CD8-positive, alpha-beta memory T cell (primary cell): ENCODE measurements around the gene SCO2. TPM values are rescaled to one million over a fixed set of nuclear protein-coding genes. Genes with fewer than 3 reads are reported as not detected.

Experiments
- CTCF ChIA-PET: fragments of 350-600 bp; sonication (Branson Sonifier 250); formaldehyde crosslinking; loops from one replicate; lab custom pipeline; 2021; ENCODE audit warnings: antibody characterized with exemption; lab: Charles Lee
- POLR2A ChIA-PET: fragments of 350-600 bp; sonication (Branson Sonifier 250); formaldehyde crosslinking; loops from one replicate; lab custom pipeline; 2021; ENCODE audit warnings: antibody characterized with exemption; lab: Charles Lee
- DNase-seq, 5 donors: peaks; one replicate each; pipeline versions ENCODE4 v3.0.0 to v3.0.0-alpha.2; 2020 to 2022; ENCODE audit warnings: mixed read lengths in 1 of 5
- H3K27ac ChIP-seq: one replicate; pipeline ENCODE4 v1.7.0; 2013; ENCODE audit warnings: low read depth, mild to moderate bottlenecking, low read length, moderate library complexity
- H3K27me3 ChIP-seq: 2 replicates; pipeline ENCODE4 v1.7.0; 2013; ENCODE audit warnings: low read length, mild to moderate bottlenecking; ENCODE audit not compliant: insufficient read depth, poor library complexity, severe bottlenecking
- H3K36me3 ChIP-seq: 2 replicates; pipeline ENCODE4 v1.7.0; 2013; ENCODE audit warnings: mild to moderate bottlenecking, low read length, moderate library complexity; ENCODE audit not compliant: insufficient read depth
- H3K4me1 ChIP-seq: 2 replicates; pipeline ENCODE4 v1.7.0; 2013; ENCODE audit warnings: mild to moderate bottlenecking, low read length, moderate library complexity; ENCODE audit not compliant: insufficient read depth
- H3K4me3 ChIP-seq: 2 replicates; pipeline ENCODE4 v1.7.0; 2013; ENCODE audit warnings: mild to moderate bottlenecking, low read length
- H3K9me3 ChIP-seq: 2 replicates; pipeline ENCODE4 v1.7.0; 2013; ENCODE audit warnings: mild to moderate bottlenecking, low read length
- H3K27ac Mint-ChIP-seq, 8 donors: one replicate each; pipeline ENCODE4 v1.8.0; 2020 to 2021; ENCODE audit warnings: mixed read lengths in 8 of 8, mild to moderate bottlenecking in 6 of 8, inconsistent platforms in 3 of 8, moderate library complexity in 3 of 8
- H3K27me3 Mint-ChIP-seq, 2 donors: one replicate each; pipeline ENCODE4 v1.8.0; 2020 to 2021; ENCODE audit warnings: mixed read lengths in 2 of 2, mild to moderate bottlenecking in 1 of 2, moderate library complexity in 1 of 2
- H3K36me3 Mint-ChIP-seq, 3 donors: one replicate each; pipeline ENCODE4 v1.8.0; 2020 to 2021; ENCODE audit warnings: mixed read lengths in 3 of 3, inconsistent platforms in 1 of 3, mild to moderate bottlenecking in 1 of 3
- H3K4me1 Mint-ChIP-seq, 3 donors: one replicate each; pipeline ENCODE4 v1.8.0; 2020 to 2021; ENCODE audit warnings: mixed read lengths in 3 of 3, inconsistent platforms in 1 of 3, mild to moderate bottlenecking in 1 of 3
- H3K4me3 Mint-ChIP-seq, 7 donors: one replicate each; pipeline ENCODE4 v1.8.0; 2020 to 2021; ENCODE audit warnings: mixed read lengths in 7 of 7, mild to moderate bottlenecking in 6 of 7, moderate library complexity in 4 of 7, inconsistent platforms in 2 of 7
- H3K9me3 Mint-ChIP-seq, 5 donors: one replicate each; pipeline ENCODE4 v1.8.0; 2020 to 2022; ENCODE audit warnings: mixed read lengths in 5 of 5, mild to moderate bottlenecking in 3 of 5, moderate library complexity in 2 of 5, inconsistent platforms in 1 of 5
- polyA plus RNA-seq: library from polyadenylated mRNA; unstranded; fragments of 300-500 nt; fragmentation: Illumina TruSeq; gene quantifications from one replicate; pipeline ENCODE4 v1.2.3, GENCODE V29; 2021
- total RNA-seq, 2 experiments: library from RNA; stranded (reverse); gene quantifications; one replicate each; pipeline ENCODE4 v1.2.3, GENCODE V29; 2021

The SCO2 gene
- total and polyA plus RNA-seq, 3 experiments from 2014 or later, result 2.4 to 6.5 (median 3.5) TPM

DNA sequence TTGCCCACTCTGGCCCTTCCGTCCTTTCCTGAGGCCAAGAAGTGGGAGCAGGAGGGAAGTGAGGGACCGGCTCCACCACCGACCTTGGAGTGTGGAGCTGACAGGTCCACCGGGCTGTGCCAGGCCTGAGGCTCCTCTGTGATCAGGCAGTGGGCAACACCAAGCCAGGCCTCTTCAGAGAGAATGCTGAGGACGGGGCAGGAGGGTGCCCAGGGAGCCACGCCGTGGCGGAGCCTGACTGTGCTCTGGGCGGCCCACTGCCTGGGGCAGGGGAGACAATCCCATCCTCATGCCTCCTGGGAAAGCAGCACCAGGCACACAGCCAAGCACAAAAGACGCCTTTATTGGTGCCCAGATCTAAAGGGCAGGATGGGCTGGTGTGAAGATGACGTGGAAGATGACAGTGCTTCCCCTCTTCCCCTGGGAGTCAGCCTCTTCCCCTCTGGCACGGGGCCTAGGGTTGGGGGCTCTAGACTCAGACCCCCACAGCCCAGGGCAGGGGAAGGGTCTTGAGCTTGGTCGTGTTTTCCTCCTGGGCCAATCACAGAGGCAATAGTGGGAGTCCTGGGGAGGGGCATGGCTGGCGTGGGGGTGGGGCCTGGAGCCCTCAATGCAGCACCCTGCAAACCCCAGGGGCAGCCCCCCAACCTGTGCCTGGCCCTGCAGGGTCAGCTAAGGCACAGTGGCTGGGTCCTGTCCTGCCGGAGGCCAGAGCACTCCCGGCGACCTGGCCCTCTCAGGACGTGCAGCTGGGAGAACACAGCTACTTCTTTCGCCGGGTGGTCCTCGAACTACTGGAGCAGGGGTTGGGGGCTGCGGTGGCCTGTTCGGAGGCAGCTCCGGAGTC, 22.5 kb downstream of the SCO2 start:
- H3K9me3 Mint-ChIP-seq, result no peaks in the 10 kb centered on the region
- ChIA-PET CTCF (interaction anchor here (0.9 to 1.6 kb wide), 5 partner anchors 23 to 251 kb away, joined by 3 to 5 read pairs (median 3); partner anchors contain the start of genes HDAC10 and SCO2), POLR2A (no interaction called here)
- Histone ChIP-seq H3K36me3 (peaks cover 11% of the 10 kb centered on the region), H3K9me3 (no peaks in the 10 kb centered on the region), H3K27me3 (no peaks in the 10 kb centered on the region), H3K27ac (no peak overlapping the region), H3K4me1 (peaks cover 20% of the 10 kb centered on the region), H3K4me3 (no peak overlapping the region)
- peaks cover 0 to 23% (median 0%) of the 10 kb centered on the region in 3 donors for H3K36me3 Mint-ChIP-seq
- H3K27ac Mint-ChIP-seq, result peak overlapping the region in 1 of 8 donors; percentile 75
- H3K27me3 Mint-ChIP-seq, result no peaks in the 10 kb centered on the region
- peaks cover 0 to 16% (median 7%) of the 10 kb centered on the region in 3 donors for H3K4me1 Mint-ChIP-seq
- no peak overlapping the region for H3K4me3 Mint-ChIP-seq
- DNase-seq, result no peak

DNA sequence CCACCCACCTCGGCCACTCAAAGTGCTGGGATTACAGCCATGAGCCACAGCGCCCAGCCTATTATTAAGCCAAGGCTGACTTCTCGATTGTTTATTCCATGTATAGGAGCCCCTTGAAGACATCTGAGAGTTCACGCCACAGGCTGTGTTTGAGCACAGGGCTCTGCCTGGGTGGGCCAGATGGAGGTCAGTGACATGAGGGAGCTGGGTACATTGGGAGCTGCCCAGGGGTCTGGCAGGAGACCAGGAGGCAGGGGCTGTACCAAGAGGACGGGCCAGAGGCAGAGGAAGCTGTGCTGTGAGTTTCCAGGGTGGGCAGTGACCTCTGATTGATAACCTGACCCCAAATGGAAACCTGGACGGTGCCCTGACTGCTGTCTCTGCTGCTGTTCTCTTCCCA, 23.3 kb downstream of the SCO2 start:
- Mint-ChIP-seq H3K27me3 (no peaks in the 10 kb centered on the region), H3K36me3 (peaks cover 0 to 19% (median 0%) of the 10 kb centered on the region in 3 donors), H3K4me1 (peaks cover 0 to 12% (median 4%) of the 10 kb centered on the region in 3 donors), H3K4me3 (peak overlapping the region in 2 of 7 donors; percentile 24 to 34), H3K9me3 (no peaks in the 10 kb centered on the region), H3K27ac (peak overlapping the region in 1 of 8 donors; percentile 75)
- DNase-seq, result no peak
- H3K27me3 ChIP-seq, result no peaks in the 10 kb centered on the region
- H3K4me1 ChIP-seq, result peaks cover 20% of the 10 kb centered on the region
- no peaks in the 10 kb centered on the region for H3K9me3 ChIP-seq
- H3K36me3 ChIP-seq, result peaks cover 11% of the 10 kb centered on the region
- H3K27ac ChIP-seq, result no peak overlapping the region
- no peak overlapping the region for H3K4me3 ChIP-seq
- CTCF ChIA-PET, result interaction anchor here (1.0 to 1.6 kb wide), 4 partner anchors 23 to 251 kb away, joined by 3 to 5 read pairs (median 3); partner anchors contain the start of genes HDAC10 and SCO2
- POLR2A ChIA-PET, result no interaction called here

- no peaks in the 10 kb centered on the region for H3K9me3 Mint-ChIP-seq
- H3K27ac Mint-ChIP-seq, result peak overlapping the region in 3 of 8 donors; percentile 26 to 89 (median 39)
- Histone ChIP-seq H3K27ac (no peak overlapping the region), H3K4me1 (peaks cover 9% of the 10 kb centered on the region), H3K9me3 (no peaks in the 10 kb centered on the region), H3K4me3 (no peak overlapping the region), H3K36me3 (peaks cover 9% of the 10 kb centered on the region), H3K27me3 (no peaks in the 10 kb centered on the region)
- DNase-seq, result no peak
- H3K4me3 Mint-ChIP-seq, result no peak overlapping the region
- H3K36me3 Mint-ChIP-seq, result peaks cover 0 to 13% (median 0%) of the 10 kb centered on the region in 3 donors
- ChIA-PET POLR2A (no interaction called here), CTCF (interaction anchor here (1.5 to 1.7 kb wide), 2 partner anchors 25 to 224 kb away, joined by 3 to 9 read pairs; partner anchors contain the start of gene SCO2)
- H3K27me3 Mint-ChIP-seq, result no peaks in the 10 kb centered on the region
- peaks cover 0 to 4% (median 3%) of the 10 kb centered on the region in 3 donors for H3K4me1 Mint-ChIP-seq
These were observed 24.9 kb downstream of the SCO2 start for GRCh38 chr22:50500452-50500851.

DNA sequence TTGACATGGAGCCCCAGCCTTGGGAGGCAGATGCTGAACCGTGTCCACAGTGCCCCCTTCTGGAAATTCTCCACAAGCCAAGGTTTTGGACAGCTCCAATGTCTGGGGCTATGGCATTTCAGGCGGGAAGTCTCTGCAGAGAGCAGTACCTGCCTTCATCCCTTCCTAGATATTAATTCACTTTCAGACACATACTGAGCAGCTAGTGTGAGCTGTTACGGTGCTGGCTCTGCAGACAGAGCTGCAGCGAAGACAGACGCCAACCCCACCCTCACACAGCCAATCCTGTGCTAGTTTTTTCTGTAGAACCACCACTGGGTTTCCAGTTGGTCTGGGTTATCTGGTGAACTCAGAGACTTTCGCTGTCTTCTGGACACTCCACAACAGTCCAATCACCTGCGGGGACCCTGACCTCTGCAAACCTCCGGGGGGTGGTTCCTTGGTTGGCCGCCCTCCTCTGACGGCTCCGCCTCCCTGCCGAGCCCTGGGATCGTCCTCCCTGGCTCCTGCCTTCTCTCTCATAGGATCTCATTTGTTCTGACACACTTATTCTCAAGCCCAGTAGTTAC, 27.0 kb downstream of the SCO2 start:
- Mint-ChIP-seq H3K27me3 (no peaks in the 10 kb centered on the region), H3K27ac (peak overlapping the region in 1 of 8 donors; percentile 56), H3K4me3 (no peak overlapping the region), H3K9me3 (no peaks in the 10 kb centered on the region), H3K4me1 (peaks cover 0 to 4% (median 3%) of the 10 kb centered on the region in 3 donors), H3K36me3 (peaks cover 0 to 7% (median 0%) of the 10 kb centered on the region in 3 donors)
- no peaks in the 10 kb centered on the region for H3K27me3 ChIP-seq
- CTCF ChIA-PET, result interaction anchor here (0.8 to 3.7 kb wide), 35 partner anchors 8 to 256 kb away, joined by 3 to 19 read pairs (median 4); partner anchors contain the start of genes HDAC10, LMF2, MIOX and NCAPH2
- H3K36me3 ChIP-seq, result no peaks in the 10 kb centered on the region
- no peaks in the 10 kb centered on the region for H3K9me3 ChIP-seq
- H3K27ac ChIP-seq, result no peak overlapping the region
- POLR2A ChIA-PET, result interaction anchor here (1.0 to 1.8 kb wide), 4 partner anchors 9 to 84 kb away, joined by 4 to 8 read pairs (median 6); partner anchors contain the start of genes CHKB, LMF2 and SCO2
- peaks cover 9% of the 10 kb centered on the region for H3K4me1 ChIP-seq
- no peak overlapping the region for H3K4me3 ChIP-seq
- DNase-seq, result peak; percentile 35 to 81 (median 64)

- CTCF ChIA-PET, result interaction anchor here (0.6 to 3.7 kb wide), 19 partner anchors 12 to 255 kb away, joined by 3 to 19 read pairs (median 8); partner anchors contain the start of genes MIOX, SCO2 and SYCE3
- H3K27me3 Mint-ChIP-seq, result no peaks in the 10 kb centered on the region
- peaks cover 0 to 4% (median 3%) of the 10 kb centered on the region in 3 donors for H3K4me1 Mint-ChIP-seq
- POLR2A ChIA-PET, result interaction anchor here (1.8 kb wide), 1 partner anchor 86 kb away, joined by 4 read pairs; the partner anchor contains the start of gene CHKB
- no peak overlapping the region for H3K4me3 Mint-ChIP-seq
- peaks cover 0 to 2% (median 0%) of the 10 kb centered on the region in 3 donors for H3K36me3 Mint-ChIP-seq
- Histone ChIP-seq H3K27me3 (no peaks in the 10 kb centered on the region), H3K9me3 (no peaks in the 10 kb centered on the region), H3K4me3 (no peak overlapping the region), H3K27ac (no peak overlapping the region), H3K4me1 (peaks cover 9% of the 10 kb centered on the region), H3K36me3 (no peaks in the 10 kb centered on the region)
- no peak for DNase-seq
- no peak overlapping the region for H3K27ac Mint-ChIP-seq
- no peaks in the 10 kb centered on the region for H3K9me3 Mint-ChIP-seq
These were observed 28.3 kb downstream of the SCO2 start for GRCh38 chr22:50497093-50497492.

DNA sequence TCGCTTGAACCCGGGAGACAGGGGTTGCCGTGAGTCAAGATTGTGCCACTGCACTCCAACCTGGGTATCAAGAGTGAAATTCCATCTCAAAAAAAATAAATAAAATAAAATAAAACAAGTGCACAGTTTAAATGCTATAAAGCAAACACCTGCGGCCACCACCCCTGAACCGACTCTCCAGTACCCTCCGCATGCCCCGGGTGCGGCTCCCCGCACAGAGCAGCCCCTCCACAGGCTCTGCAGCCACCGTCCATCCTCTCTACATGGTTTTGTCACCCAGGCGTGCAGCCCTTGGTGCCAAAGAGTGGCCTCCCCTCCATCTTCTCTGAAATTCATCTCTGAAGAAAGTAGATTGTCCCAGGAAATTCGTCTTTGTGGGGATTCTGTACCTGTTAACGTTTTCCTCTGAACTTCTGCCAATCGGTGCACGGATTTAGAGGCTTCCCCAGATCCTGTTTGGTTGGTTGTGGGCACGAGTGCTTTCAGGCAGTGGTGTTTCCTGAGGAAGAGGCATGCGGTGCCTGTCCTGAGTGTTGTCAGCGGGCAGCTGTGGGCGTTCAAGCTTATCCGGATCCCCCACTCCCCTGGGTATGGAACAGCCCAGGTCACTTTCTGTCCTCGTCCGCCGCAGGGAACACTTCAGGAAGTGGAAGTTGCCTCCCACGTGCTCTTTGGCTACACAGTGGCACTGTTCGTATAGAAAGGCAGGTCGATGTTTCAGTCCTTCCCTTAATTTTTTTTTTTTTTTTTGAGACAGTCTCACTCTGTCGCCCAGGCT, 34.7 kb downstream of the SCO2 start:
- Histone ChIP-seq H3K36me3 (no peaks in the 10 kb centered on the region), H3K4me1 (peaks cover 8% of the 10 kb centered on the region), H3K4me3 (no peak overlapping the region), H3K27ac (no peak overlapping the region), H3K9me3 (no peaks in the 10 kb centered on the region), H3K27me3 (no peaks in the 10 kb centered on the region)
- peaks cover 6 to 7% of the 10 kb centered on the region in 2 donors for H3K27me3 Mint-ChIP-seq
- no peak overlapping the region for H3K4me3 Mint-ChIP-seq
- H3K27ac Mint-ChIP-seq, result no peak overlapping the region
- H3K9me3 Mint-ChIP-seq, result no peaks in the 10 kb centered on the region
- CTCF ChIA-PET, result interaction anchor here (0.7 to 1.1 kb wide), 3 partner anchors 8 to 35 kb away, joined by 3 to 4 read pairs (median 3); partner anchors contain the start of genes NCAPH2 and SCO2
- H3K4me1 Mint-ChIP-seq, result peaks cover 5 to 7% (median 6%) of the 10 kb centered on the region in 3 donors
- DNase-seq, result no peak
- no peaks in the 10 kb centered on the region for H3K36me3 Mint-ChIP-seq
- POLR2A ChIA-PET, result no interaction called here
